ENCODE results near the gene RFX1.

- TF ChIP-seq CTCF (conservative IDR thresholded peaks at IDR 0.05; ENCODE audit: low read depth in 2 of 2) (no peak), POLR2AphosphoS5 (IDR thresholded peaks at IDR 0.05; ENCODE audit: low read depth) (no peak), ZNF331 (CRISPR knock-in tag; IDR thresholded peaks at IDR 0.05; ENCODE audit: low read depth) (no peak), REST (IDR thresholded peaks at IDR 0.05; ENCODE audit: unreplicated experiment) (no peak), EZH2 (IDR thresholded peaks at IDR 0.05; ENCODE audit: low read depth, unreplicated experiment) (no peak), EZH2phosphoT487 (IDR thresholded peaks at IDR 0.05; ENCODE audit: unreplicated experiment) (no peak), CREB1 (CRISPR knock-in tag; IDR thresholded peaks at IDR 0.05; ENCODE audit: low read depth) (no peak), ETS1 (IDR thresholded peaks at IDR 0.05) (no peak), JUNB (IDR thresholded peaks at IDR 0.05; ENCODE audit: unreplicated experiment) (no peak), STAT1 (IDR thresholded peaks at IDR 0.05; ENCODE audit: unreplicated experiment) (no peak), ZNF462 (CRISPR knock-in tag; IDR thresholded peaks at IDR 0.05) (no peak)
Observed at GRCh38 chr19:13954185-13954584, 51.9 kb downstream of the RFX1 start.
